ENCODE data around the gene TENM4.
"Not testable (repeated sequence)": the region's sequence is repeated elsewhere in the genome, so short reads cannot be mapped to it uniquely, and the experiment has no call there.

The TENM4 gene

GRCh38 chr11:78991681-78992080 lies 449.1 kb downstream of the TENM4 start:
- no peak for DNase-seq

GRCh38 chr11:78990261-78990660 lies 450.6 kb downstream of the TENM4 start:
- no peak for DNase-seq

GRCh38 chr11:78987748-78988147 lies 453.1 kb downstream of the TENM4 start:
- DNase-seq = no peak

- DNase-seq = no peak
Measured at GRCh38 chr11:78986305-78986704, 454.5 kb downstream of the TENM4 start.

GRCh38 chr11:78985663-78986062 lies 455.2 kb downstream of the TENM4 start:
- DNase-seq = no peak

GRCh38 chr11:78982473-78982872 lies 458.4 kb downstream of the TENM4 start:
- DNase-seq = no peak

- no peak for DNase-seq
Measured at GRCh38 chr11:78981153-78981552, 459.7 kb downstream of the TENM4 start.

- no peak for DNase-seq
Measured at GRCh38 chr11:78978831-78979230, 462.0 kb downstream of the TENM4 start.

GRCh38 chr11:78977848-78978247 lies 463.0 kb downstream of the TENM4 start:
- DNase-seq = not testable (repeated sequence)

GRCh38 chr11:78977009-78977408 lies 463.8 kb downstream of the TENM4 start:
- DNase-seq = no peak

- DNase-seq = no peak
Measured at GRCh38 chr11:78975081-78975480, 465.7 kb downstream of the TENM4 start.

- DNase-seq = no peak
Measured at GRCh38 chr11:78973876-78974275, 467.0 kb downstream of the TENM4 start.

- DNase-seq = no peak
Measured at GRCh38 chr11:78972590-78972989, 468.2 kb downstream of the TENM4 start.

GRCh38 chr11:78972177-78972576 lies 468.7 kb downstream of the TENM4 start:
- DNase-seq = no peak

GRCh38 chr11:78967811-78968210 lies 473.0 kb downstream of the TENM4 start:
- DNase-seq = no peak

GRCh38 chr11:78965432-78965831 lies 475.4 kb downstream of the TENM4 start:
- no peak for DNase-seq

- no peak for DNase-seq
Measured at GRCh38 chr11:78961937-78962701, 478.7 kb downstream of the TENM4 start.

- DNase-seq = no peak
Measured at GRCh38 chr11:78961247-78961646, 479.6 kb downstream of the TENM4 start.

- DNase-seq = no peak
Measured at GRCh38 chr11:78958444-78958843, 482.4 kb downstream of the TENM4 start.

GRCh38 chr11:78957476-78958245 lies 483.2 kb downstream of the TENM4 start:
- no peak for DNase-seq

GRCh38 chr11:78954696-78955095 lies 486.1 kb downstream of the TENM4 start:
- DNase-seq = no peak

- DNase-seq = no peak
Measured at GRCh38 chr11:78954261-78954660, 486.6 kb downstream of the TENM4 start.

GRCh38 chr11:78952890-78953289 lies 487.9 kb downstream of the TENM4 start:
- no peak for DNase-seq

- DNase-seq = no peak
Measured at GRCh38 chr11:78952175-78952574, 488.7 kb downstream of the TENM4 start.

Data from activated effector memory CD4-positive, alpha-beta T cell treated with anti-CD3 and anti-CD28 coated beads, Interleukin-2, amount 50 U/mL, for 16 hours (primary cell).